ENCODE measurements around the gene BCL6. TPM values are rescaled to one million over a fixed set of nuclear protein-coding genes. Genes with fewer than 3 reads are reported as not detected.

Gene BCL6
- total RNA-seq, result 10 to 100 TPM; 12.0 to 12.7 TPM

DNA sequence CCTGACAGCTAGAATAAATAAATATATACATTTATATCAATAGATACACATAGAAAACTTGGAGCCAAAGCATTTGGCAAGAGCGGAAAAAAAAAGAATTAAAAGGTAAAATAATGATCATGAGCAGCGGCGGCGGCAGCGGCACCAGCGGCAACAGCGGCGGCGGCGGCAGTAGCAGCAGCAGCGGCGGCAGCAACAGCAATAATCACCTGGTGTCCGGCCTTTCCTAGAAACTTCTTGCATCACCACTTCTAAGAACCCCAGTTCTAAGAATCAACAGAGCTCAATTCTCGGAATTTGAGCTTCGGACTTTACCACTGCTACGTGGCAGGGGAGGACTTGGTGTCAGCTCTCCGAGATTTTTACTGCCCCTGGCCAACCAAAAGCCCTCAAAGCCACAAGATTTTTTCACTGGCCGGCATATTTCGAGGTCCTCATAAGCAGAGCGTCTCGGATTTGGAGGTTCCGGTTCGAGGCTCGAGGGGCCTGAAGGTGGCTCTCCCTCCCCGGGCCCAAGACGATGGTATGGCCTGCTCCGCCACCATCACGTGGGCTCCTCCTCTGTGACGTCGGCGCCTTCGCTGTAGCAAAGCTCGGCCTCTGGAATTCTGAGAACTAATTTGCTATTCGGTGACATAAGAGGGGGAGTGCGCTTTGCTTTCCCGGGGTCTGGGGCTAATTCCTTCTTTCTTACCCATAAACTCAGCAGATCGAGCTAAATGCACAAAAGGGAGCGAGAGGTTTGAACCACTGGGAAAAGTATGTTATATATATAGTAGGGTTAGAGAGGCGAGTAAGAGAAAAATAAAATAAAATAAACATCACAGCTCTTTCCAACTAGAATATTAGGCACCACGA, at the start of gene BCL6:
BCL6 (minus strand) TSS at position 268 of the 858 bp plus-strand sequence. CDS start 11,775 bp downstream, outside the sequence.
- H3K27ac Mint-ChIP-seq, result peak within 1 kb of the TSS; percentile 100
- POLR2A ChIA-PET, result interaction anchor here (0.6 to 1.1 kb wide), 6 partner anchors 8 to 333 kb away, joined by 3 to 8 read pairs (median 4); no protein-coding TSS in a partner anchor
- H3K4me3 Mint-ChIP-seq, result peak within 1 kb of the TSS; percentile 97
- peaks cover 4% of the 10 kb centered on the region for H3K27me3 Mint-ChIP-seq
- DNase-seq, result peak; percentile 92
- peaks cover 11% of the 10 kb centered on the region for H3K36me3 Mint-ChIP-seq (ENCODE audit: low read depth)
- peaks cover 70% of the 10 kb centered on the region for H3K4me1 Mint-ChIP-seq
- H3K9me3 Mint-ChIP-seq, result no peaks in the 10 kb centered on the region
- CTCF ChIA-PET, result interaction anchor here (0.6 to 5.3 kb wide), 20 partner anchors 11 to 1767 kb away, joined by 3 to 40 read pairs (median 3); no protein-coding TSS in a partner anchor

DNA sequence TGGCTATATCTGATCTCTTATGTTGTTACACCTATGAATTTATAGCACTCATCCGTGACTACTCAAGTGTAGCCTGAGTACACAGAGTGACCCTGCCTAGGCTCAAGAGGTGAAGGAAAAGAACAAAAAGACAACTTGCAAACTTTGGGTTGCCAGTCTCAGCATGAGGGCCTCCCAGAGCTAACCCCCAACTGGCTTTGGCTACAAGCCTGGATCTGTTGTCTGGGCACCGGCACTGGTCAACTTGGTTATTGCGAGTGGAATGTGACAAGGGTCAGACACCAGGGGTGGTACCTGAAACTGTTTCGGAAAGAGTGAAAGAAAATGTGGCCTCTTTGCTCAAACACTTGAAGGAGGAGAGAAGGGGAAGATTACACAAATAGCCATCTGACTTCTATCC, 49.5 kb upstream of the BCL6 start:
- ChIA-PET CTCF (no interaction called here), POLR2A (no interaction called here)
- Mint-ChIP-seq H3K4me3 (no peak overlapping the region), H3K9me3 (peaks cover 36% of the 10 kb centered on the region), H3K27me3 (no peaks in the 10 kb centered on the region), H3K27ac (peak overlapping the region; percentile 27), H3K36me3 (ENCODE audit: low read depth) (peaks cover 62% of the 10 kb centered on the region), H3K4me1 (peaks cover 45% of the 10 kb centered on the region)
- DNase-seq, result no peak

DNA sequence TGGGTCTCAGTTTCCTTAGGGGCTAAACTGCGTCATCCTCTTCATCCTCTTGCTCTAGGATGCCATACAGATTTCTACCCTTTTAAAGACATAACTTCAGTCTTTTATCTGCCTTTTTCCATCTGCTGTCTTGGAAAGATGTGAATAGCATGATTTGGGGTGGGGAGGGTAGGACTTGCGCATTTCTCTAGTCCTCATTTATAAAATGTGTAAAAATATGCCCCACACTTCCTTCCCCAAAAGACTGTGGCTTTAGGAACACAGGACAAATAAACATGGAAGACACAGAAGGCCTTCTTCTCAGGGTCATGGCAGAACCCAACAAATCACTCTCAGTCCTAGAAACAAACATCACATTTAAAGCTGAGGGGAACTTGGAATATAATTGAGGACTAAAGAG, 48.4 kb upstream of the BCL6 start:
- Mint-ChIP-seq H3K4me1 (peaks cover 39% of the 10 kb centered on the region), H3K27ac (no peak overlapping the region), H3K4me3 (no peak overlapping the region), H3K9me3 (peaks cover 35% of the 10 kb centered on the region), H3K27me3 (no peaks in the 10 kb centered on the region), H3K36me3 (ENCODE audit: low read depth) (peaks cover 61% of the 10 kb centered on the region)
- CTCF ChIA-PET, result interaction anchor here (1.0 to 1.3 kb wide), 2 partner anchors 22 to 27 kb away, joined by 3 read pairs; no protein-coding TSS in a partner anchor
- POLR2A ChIA-PET, result no interaction called here
- no peak for DNase-seq

DNA sequence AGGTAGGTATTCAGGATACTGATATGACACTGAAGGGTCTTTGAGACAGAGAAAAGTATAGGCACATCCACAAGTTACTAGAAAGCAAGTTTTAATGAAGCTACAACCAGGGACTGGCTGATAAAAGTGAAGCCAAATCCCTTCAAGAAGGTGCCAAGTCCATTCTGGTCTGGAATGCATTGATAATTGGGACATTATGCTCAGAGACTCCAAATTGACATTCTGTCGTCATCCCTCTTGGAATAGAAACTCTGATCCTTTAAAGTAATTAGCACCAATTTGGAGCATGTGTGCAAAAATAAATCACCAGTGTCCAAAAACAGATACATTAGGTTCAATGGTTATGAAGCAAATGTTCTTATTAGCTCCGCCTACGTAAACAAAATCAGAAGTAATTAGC, 47.3 kb upstream of the BCL6 start:
- DNase-seq, result no peak
- ChIA-PET CTCF (interaction anchor here (1.3 kb wide), 1 partner anchor 28 kb away, joined by 3 read pairs; no protein-coding TSS in a partner anchor), POLR2A (no interaction called here)
- Mint-ChIP-seq H3K9me3 (peaks cover 25% of the 10 kb centered on the region), H3K4me3 (no peak overlapping the region), H3K27me3 (no peaks in the 10 kb centered on the region), H3K36me3 (ENCODE audit: low read depth) (peaks cover 59% of the 10 kb centered on the region), H3K4me1 (peaks cover 30% of the 10 kb centered on the region), H3K27ac (no peak overlapping the region)

DNA sequence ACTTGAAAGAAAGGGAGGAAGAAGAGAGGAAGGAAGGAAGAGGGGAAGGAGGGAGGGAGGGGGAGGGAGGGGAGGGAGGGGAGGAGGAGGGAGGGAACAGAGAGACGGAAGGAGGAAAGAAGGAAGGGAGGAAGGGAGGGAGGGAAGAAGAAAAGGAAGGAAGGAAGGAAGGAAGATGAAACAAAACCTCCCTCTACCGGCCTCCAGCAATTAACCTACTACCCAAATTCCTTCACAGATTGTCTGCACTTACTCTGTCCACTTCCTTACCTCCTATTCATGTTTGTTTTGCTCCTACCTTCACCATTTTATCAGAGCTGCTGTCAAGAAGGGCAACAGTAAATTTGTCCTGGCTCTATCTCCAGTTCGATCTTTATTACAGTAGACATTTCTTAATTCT, 44.6 kb upstream of the BCL6 start:
- Mint-ChIP-seq H3K9me3 (peaks cover 12% of the 10 kb centered on the region), H3K27ac (peak overlapping the region; percentile 17), H3K4me3 (no peak overlapping the region), H3K27me3 (no peaks in the 10 kb centered on the region), H3K36me3 (ENCODE audit: low read depth) (peaks cover 44% of the 10 kb centered on the region), H3K4me1 (peaks cover 19% of the 10 kb centered on the region)
- ChIA-PET CTCF (interaction anchor here (1.0 to 1.2 kb wide), 2 partner anchors 9 to 10 kb away, joined by 3 to 5 read pairs; no protein-coding TSS in a partner anchor), POLR2A (no interaction called here)
- DNase-seq, result no peak

DNA sequence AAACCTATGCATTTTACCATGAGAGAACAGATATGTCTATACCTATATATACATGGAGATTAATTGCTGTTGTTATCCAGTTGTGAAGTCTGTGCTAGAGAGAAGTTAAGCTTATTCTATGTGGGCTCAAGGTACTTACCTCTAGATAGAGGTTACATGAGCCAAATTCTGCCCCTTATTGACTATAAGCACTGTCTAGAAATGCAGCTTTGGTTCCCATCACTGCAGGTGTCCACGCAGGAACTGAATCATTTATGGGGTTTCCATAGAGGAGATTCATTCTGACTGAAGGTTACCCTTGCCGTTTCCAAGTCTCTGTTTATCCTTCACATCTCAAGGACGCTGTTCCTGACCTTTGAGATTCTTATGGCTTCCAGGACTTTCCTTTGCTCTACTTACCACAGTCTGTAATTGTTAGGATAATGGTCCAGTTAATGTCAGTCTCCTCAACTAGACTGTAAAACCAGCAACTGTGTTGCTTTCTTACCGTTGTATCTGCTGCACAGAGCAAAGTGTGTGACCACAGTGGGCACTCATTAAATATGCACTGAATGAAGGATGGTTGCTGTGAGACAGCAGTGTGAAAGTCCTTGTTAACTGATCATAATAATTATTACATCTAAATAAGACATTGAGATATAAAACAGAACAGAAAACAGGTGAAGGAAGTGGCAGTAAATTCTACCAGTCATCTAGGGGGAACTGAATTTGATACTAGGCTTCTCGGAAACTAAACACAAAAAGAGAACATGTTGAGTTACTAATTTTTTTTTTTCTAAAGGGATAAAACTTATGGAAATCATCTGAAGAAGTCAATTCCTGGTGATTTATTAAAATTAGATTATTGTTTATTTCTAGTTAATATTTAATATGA, 44.0 kb upstream of the BCL6 start:
- Mint-ChIP-seq H3K4me3 (no peak overlapping the region), H3K36me3 (ENCODE audit: low read depth) (peaks cover 38% of the 10 kb centered on the region), H3K9me3 (peaks cover 11% of the 10 kb centered on the region), H3K4me1 (peaks cover 19% of the 10 kb centered on the region), H3K27me3 (no peaks in the 10 kb centered on the region), H3K27ac (peak overlapping the region; percentile 10)
- CTCF ChIA-PET, result interaction anchor here (1.1 to 2.9 kb wide), 2 partner anchors 9 to 10 kb away, joined by 4 to 11 read pairs; no protein-coding TSS in a partner anchor
- DNase-seq, result no peak
- POLR2A ChIA-PET, result no interaction called here

DNA sequence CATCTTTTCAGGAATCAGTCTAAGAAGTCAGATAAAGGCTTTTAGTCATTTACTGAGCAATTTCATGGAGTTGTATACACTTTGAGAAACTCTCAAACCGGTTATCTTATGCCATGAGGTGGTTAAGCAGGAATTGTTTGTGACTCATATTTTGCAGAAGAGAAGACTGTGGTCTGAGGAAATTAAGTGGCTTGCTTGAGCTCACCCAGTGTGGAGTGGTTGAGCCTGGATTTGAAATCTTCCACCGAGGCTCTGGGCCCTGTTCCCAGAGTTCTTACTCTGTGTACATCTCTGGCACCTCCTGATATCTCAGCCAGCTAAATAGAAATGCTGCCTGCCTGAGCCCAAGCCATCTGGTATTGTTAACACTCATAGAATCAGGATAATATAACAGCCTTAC, 37.8 kb upstream of the BCL6 start:
- Mint-ChIP-seq H3K4me1 (peaks cover 34% of the 10 kb centered on the region), H3K27me3 (peaks cover 3% of the 10 kb centered on the region), H3K36me3 (ENCODE audit: low read depth) (peaks cover 19% of the 10 kb centered on the region), H3K4me3 (no peak overlapping the region), H3K9me3 (peaks cover 11% of the 10 kb centered on the region), H3K27ac (no peak overlapping the region)
- DNase-seq, result no peak
- CTCF ChIA-PET, result interaction anchor here (0.8 to 2.0 kb wide), 7 partner anchors 14 to 76 kb away, joined by 3 to 5 read pairs (median 3); no protein-coding TSS in a partner anchor
- POLR2A ChIA-PET, result no interaction called here

DNA sequence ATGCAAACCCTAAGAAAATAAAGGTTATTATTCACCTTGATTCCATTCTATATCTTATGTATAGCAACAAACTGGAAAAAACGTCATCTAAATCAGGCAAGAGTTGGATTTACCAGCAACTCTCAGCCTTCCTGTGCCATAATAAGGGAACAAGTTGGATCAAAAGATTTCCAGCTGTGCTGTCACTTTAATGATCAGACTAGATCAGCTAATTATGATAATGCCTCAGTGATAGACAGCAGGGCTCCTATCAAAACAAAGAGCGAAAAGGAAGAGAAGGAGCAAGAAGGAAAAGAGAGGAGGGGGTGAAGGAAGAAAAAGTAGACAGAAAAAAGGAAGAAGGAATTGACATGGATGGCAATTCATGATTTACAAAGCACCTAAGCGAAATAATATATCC, 36.7 kb upstream of the BCL6 start:
- no peak overlapping the region for H3K27ac Mint-ChIP-seq
- peaks cover 11% of the 10 kb centered on the region for H3K9me3 Mint-ChIP-seq
- peaks cover 17% of the 10 kb centered on the region for H3K36me3 Mint-ChIP-seq (ENCODE audit: low read depth)
- no peak for DNase-seq
- no peak overlapping the region for H3K4me3 Mint-ChIP-seq
- H3K27me3 Mint-ChIP-seq, result peaks cover 3% of the 10 kb centered on the region
- peaks cover 45% of the 10 kb centered on the region for H3K4me1 Mint-ChIP-seq
- CTCF ChIA-PET, result interaction anchor here (1.2 kb wide), 1 partner anchor 24 kb away, joined by 3 read pairs; no protein-coding TSS in a partner anchor
- POLR2A ChIA-PET, result no interaction called here

DNA sequence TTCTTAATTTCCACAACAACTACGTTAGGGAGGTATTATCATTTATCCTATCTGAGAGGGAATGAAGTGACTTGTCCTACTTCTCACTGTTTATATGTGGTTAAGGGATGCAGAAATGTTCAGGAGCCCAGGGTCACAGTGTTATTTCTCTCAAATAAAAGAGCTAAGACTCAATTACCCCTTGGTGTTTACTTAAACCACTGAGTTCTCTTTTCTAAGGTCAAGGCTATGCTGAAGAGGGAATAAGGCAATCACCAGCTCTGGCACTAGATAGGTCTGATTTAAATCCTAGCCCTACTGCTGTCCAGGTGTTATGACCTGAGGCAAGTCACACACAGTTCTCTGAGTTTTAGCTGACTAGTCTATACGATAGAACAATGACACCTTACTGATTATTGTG, 35.7 kb upstream of the BCL6 start:
- Mint-ChIP-seq H3K27me3 (peaks cover 3% of the 10 kb centered on the region), H3K36me3 (ENCODE audit: low read depth) (peaks cover 17% of the 10 kb centered on the region), H3K4me3 (no peak overlapping the region), H3K4me1 (peaks cover 51% of the 10 kb centered on the region), H3K27ac (no peak overlapping the region), H3K9me3 (peaks cover 13% of the 10 kb centered on the region)
- no peak for DNase-seq
- ChIA-PET POLR2A (no interaction called here), CTCF (interaction anchor here (0.6 to 1.0 kb wide), 2 partner anchors 9 to 284 kb away, joined by 3 read pairs; no protein-coding TSS in a partner anchor)

DNA sequence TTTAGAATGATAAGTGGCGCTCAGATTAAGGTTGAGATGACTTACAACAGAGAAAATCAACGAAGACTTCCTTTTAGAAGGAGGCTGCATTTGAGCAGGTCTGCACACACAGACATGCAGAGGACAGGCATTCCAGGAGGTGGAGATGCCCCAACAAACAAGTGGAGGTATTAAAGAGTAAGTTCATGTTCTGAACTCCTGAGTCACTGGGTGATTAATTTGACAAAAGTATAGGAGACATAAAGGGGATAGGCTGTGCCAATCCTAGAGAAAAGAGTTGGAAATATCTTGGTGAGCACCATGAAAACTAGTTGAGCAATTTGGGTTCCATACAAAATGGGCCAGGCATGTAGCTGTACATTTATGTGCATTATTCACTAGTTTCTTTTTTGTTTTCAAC, 33.5 kb upstream of the BCL6 start:
- no peak for DNase-seq
- no peak overlapping the region for H3K4me3 Mint-ChIP-seq
- H3K27me3 Mint-ChIP-seq, result peaks cover 3% of the 10 kb centered on the region
- POLR2A ChIA-PET, result no interaction called here
- no peak overlapping the region for H3K27ac Mint-ChIP-seq
- CTCF ChIA-PET, result interaction anchor here (1.2 to 1.4 kb wide), 2 partner anchors 10 to 156 kb away, joined by 3 to 4 read pairs; no protein-coding TSS in a partner anchor
- H3K9me3 Mint-ChIP-seq, result peaks cover 14% of the 10 kb centered on the region
- peaks cover 20% of the 10 kb centered on the region for H3K36me3 Mint-ChIP-seq (ENCODE audit: low read depth)
- peaks cover 69% of the 10 kb centered on the region for H3K4me1 Mint-ChIP-seq

DNA sequence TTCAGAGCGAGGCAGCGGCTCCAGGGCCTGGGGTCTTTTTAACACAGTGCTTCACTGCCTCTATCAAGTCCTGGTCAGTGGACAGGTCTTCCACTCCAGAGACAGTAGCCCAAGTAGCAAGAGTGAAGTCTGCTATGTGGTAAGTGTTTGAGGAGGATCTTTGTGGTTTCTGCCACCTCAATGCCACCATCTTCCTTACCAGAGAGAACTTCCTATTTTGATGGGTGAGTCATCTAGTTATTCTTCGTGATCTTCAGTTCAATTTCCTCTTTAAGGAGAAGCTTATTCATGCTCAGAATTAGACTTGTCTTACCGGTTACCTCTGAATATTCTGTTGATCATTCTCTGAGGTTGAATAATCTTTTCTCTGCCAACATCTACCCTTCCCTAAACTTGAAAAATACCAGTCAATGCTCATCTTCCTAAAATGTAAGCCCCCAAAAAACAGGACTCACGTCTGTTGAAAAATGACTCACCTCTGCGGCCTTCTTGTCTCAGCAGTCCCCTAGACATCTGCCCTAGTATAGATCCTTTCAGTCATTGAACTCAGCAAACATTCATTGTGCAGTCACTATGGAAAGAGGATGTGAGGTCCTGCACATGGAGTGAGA, 32.2 kb upstream of the BCL6 start:
- Mint-ChIP-seq H3K4me1 (peaks cover 65% of the 10 kb centered on the region), H3K27ac (peak overlapping the region; percentile 89), H3K27me3 (peaks cover 3% of the 10 kb centered on the region), H3K36me3 (ENCODE audit: low read depth) (peaks cover 19% of the 10 kb centered on the region), H3K9me3 (peaks cover 17% of the 10 kb centered on the region), H3K4me3 (peak overlapping the region; percentile 31)
- DNase-seq, result peak; percentile 63
- CTCF ChIA-PET, result interaction anchor here (0.9 to 1.3 kb wide), 3 partner anchors 9 to 30 kb away, joined by 3 to 6 read pairs (median 5); no protein-coding TSS in a partner anchor
- POLR2A ChIA-PET, result interaction anchor here (1.7 kb wide), 1 partner anchor 22 kb away, joined by 6 read pairs; no protein-coding TSS in a partner anchor

DNA sequence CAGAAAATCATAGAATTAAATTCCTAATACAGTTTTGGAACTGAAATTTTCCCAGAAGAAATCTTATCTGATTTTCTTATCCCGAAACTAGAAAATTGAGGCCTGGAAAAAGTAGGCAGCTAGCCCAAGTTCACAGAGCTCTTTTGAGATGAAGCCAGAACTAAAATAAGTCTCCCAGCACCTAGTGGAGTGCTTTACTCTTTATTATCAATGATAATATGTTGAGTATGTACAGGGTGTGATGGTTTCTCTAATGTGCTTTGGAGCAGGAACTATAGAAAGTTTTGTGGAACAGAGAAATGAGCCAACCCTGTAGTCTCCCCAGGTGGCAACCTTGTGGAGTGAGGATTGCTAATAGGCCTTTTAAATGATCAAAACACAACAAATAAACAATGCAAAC, 30.3 kb upstream of the BCL6 start:
- Mint-ChIP-seq H3K36me3 (ENCODE audit: low read depth) (peaks cover 16% of the 10 kb centered on the region), H3K4me3 (no peak overlapping the region), H3K27ac (no peak overlapping the region), H3K4me1 (peaks cover 65% of the 10 kb centered on the region), H3K9me3 (peaks cover 21% of the 10 kb centered on the region), H3K27me3 (no peaks in the 10 kb centered on the region)
- CTCF ChIA-PET, result no interaction called here
- DNase-seq, result no peak
- POLR2A ChIA-PET, result no interaction called here
